Stomach (tissue), 4 donors: Measurements from ENCODE around the gene CD96.

Source experiments
- POLR2A ChIP-seq, 4 donors: fragments of 450-650 bp; IDR thresholded peaks; one replicate each; pipeline ENCODE4 v1.6.1; 2016; ENCODE audit warnings: antibody characterized with exemption in 4 of 4, control low read depth in 2 of 4, mild to moderate bottlenecking in 1 of 4, moderate library complexity in 1 of 4
- POLR2AphosphoS5 ChIP-seq, 3 donors: sonication (generic); formaldehyde crosslinking; IDR thresholded peaks; one replicate each; pipeline ENCODE4 v1.6.1; 2016; ENCODE audit warnings: antibody characterized with exemption in 3 of 3
- TF ChIP-seq, protein P1 (sequence below), 7 experiments: fragments of 450-650 bp in 4 of 7; fragments of 200-600 bp in 3 of 7; sonication (generic) in 3 of 7; IDR thresholded peaks; one replicate each; pipeline ENCODE4 v1.5.1; 2016 to 2019; ENCODE audit warnings: antibody characterized with exemption in 7 of 7, control low read depth in 2 of 7, mild to moderate bottlenecking in 1 of 7

DNA sequence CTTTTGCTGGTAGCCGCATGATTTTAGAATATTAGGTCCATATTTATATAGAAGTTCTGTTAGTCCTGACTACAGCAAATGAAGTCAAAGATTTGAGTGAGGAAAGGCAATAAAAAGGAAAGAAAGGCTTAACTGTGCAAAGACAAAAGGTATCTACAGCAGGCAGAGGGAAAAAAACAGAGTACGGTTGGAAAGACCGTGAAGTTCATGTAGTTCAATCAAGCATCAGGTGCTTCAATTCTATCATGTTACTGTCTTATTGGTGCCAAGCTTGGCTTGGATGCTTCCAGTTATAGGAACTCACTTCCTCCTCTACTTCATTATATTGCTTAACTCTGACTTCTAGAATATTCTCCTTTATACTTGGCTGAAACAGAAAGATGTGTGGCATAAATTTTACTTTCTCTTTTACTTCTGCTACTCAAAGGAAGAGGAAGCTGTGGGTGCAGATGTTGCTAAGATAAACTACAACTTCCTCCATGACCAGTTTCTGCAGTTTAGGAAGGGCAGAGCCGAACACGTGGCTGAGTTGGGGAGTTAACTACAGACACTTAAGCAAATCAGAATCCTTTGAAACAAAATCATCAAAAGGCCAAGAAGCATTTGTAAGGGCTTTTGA lies 125.7 kb downstream of the CD96 start:
- TF ChIP-seq, protein P1, sequence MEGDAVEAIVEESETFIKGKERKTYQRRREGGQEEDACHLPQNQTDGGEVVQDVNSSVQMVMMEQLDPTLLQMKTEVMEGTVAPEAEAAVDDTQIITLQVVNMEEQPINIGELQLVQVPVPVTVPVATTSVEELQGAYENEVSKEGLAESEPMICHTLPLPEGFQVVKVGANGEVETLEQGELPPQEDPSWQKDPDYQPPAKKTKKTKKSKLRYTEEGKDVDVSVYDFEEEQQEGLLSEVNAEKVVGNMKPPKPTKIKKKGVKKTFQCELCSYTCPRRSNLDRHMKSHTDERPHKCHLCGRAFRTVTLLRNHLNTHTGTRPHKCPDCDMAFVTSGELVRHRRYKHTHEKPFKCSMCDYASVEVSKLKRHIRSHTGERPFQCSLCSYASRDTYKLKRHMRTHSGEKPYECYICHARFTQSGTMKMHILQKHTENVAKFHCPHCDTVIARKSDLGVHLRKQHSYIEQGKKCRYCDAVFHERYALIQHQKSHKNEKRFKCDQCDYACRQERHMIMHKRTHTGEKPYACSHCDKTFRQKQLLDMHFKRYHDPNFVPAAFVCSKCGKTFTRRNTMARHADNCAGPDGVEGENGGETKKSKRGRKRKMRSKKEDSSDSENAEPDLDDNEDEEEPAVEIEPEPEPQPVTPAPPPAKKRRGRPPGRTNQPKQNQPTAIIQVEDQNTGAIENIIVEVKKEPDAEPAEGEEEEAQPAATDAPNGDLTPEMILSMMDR (IDR thresholded peaks at IDR 0.05): no peak
- TF ChIP-seq POLR2A (IDR thresholded peaks at IDR 0.05) (no peak), POLR2AphosphoS5 (IDR thresholded peaks at IDR 0.05) (peak in 1 of 3 donors; percentile 33)
